OCI-LY1 (cell line): ENCODE results near the gene PLS3.

Experiments
- EZH2 ChIP-seq: fragments of 200-600 bp; sonication (generic), shearing (Covaris generic); IDR thresholded peaks from 2 replicates; pipeline ENCODE4 v1.8.0; 2017; ENCODE audit warnings: borderline replicate concordance, mixed run types, mild to moderate bottlenecking, antibody characterized with exemption, low read length, moderate library complexity, mixed read lengths
- TF ChIP-seq, protein P1 (sequence below): fragments of 200-600 bp; sonication (generic), shearing (Covaris generic); IDR thresholded peaks from 2 replicates; pipeline ENCODE4 v1.5.1; 2017; ENCODE audit warnings: mild to moderate bottlenecking, antibody characterized with exemption, low read length, moderate library complexity, mixed read lengths

DNA sequence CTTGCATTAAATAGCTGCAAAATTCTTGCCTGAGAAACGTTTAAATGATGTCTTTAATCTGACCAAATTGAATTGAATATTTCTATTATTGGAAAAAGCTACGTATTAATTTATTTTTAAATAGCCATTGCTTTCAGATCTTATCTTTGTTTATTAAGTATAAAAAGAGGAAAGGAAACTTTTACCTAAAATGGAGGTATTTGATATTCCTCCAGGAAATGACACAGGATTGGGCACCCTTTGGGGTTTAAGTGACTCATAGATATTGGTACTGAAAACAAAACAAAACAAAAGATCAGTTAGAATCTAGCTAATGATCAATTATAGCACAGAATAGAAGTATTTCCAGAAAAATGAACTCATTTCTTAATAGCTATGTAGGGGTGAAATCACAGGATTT lies 34.1 kb downstream of the PLS3 start:
- TF ChIP-seq, protein P1, sequence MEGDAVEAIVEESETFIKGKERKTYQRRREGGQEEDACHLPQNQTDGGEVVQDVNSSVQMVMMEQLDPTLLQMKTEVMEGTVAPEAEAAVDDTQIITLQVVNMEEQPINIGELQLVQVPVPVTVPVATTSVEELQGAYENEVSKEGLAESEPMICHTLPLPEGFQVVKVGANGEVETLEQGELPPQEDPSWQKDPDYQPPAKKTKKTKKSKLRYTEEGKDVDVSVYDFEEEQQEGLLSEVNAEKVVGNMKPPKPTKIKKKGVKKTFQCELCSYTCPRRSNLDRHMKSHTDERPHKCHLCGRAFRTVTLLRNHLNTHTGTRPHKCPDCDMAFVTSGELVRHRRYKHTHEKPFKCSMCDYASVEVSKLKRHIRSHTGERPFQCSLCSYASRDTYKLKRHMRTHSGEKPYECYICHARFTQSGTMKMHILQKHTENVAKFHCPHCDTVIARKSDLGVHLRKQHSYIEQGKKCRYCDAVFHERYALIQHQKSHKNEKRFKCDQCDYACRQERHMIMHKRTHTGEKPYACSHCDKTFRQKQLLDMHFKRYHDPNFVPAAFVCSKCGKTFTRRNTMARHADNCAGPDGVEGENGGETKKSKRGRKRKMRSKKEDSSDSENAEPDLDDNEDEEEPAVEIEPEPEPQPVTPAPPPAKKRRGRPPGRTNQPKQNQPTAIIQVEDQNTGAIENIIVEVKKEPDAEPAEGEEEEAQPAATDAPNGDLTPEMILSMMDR, result no peak
- TF ChIP-seq EZH2, result no peak
